HCT116 (cell line): Measurements from ENCODE around the gene METTL25B. TPM values are rescaled to one million over a fixed set of nuclear protein-coding genes. Genes with fewer than 3 reads are reported as not detected.

Experiments
- ATAC-seq: fragments of 200-7000 bp; cut with Tn5 transposase; 2 replicates; pipeline ENCODE4 v1.9.1; 2020; ENCODE audit warnings: mild to moderate bottlenecking, moderate library complexity
- BruUV-seq: library from RNA; stranded (reverse); fragments of 400-500 nt; replicated peaks from 2 replicates; lab custom pipeline; 2021; lab: Mats Ljungman, UMichigan
- CTCF ChIA-PET: fragments of 300-600 bp; sonication (Branson Sonifier 250); formaldehyde crosslinking; loops from one replicate; lab custom pipeline; 2021; ENCODE audit warnings: antibody characterized with exemption; lab: Charles Lee
- POLR2A ChIA-PET: fragments of 300-600, 350-600 bp; sonication (Branson Sonifier 250); formaldehyde crosslinking; loops from one replicate; lab custom pipeline; 2021; ENCODE audit warnings: antibody characterized with exemption; lab: Charles Lee
- RAD21 ChIA-PET, 2 experiments: fragments of 300-600 bp; sonication (Branson Sonifier 250); formaldehyde crosslinking; loops; one replicate each; lab custom pipeline; 2023; ENCODE audit warnings: low total read pairs in 2 of 2; ENCODE audit not compliant: uncharacterized antibody in 2 of 2, unreplicated experiment in 2 of 2, low non-redundant PET in 1 of 2; lab: Charles Lee
- DNase-seq: peaks from one replicate; pipeline ENCODE4 v3.0.0-alpha.2; 2010; ENCODE audit warnings: low read depth, low spot score
- H2AFZ ChIP-seq: fragments of 200-600 bp; shearing (Covaris generic), sonication (generic); 2 replicates; pipeline ENCODE4 v1.6.1; 2017; ENCODE audit warnings: low read depth, mixed run types, mixed read lengths, antibody characterized with exemption, low read length; ENCODE audit not compliant: poor library complexity, severe bottlenecking
- H3K27ac ChIP-seq: 2 replicates; pipeline ENCODE4 v1.5.1; 2012; ENCODE audit warnings: low read depth, low read length
- H3K27me3 ChIP-seq: fragments of 200-600 bp; sonication (generic); 2 replicates; pipeline ENCODE4 v1.6.1; 2016; ENCODE audit warnings: mixed run types, low read length, mixed read lengths; ENCODE audit not compliant: insufficient read depth
- H3K36me3 ChIP-seq, 2 experiments: fragments of 200-500 bp in 1 of 2; fragments of 200-600 bp in 1 of 2; sonication (Bioruptor generic) in 1 of 2; sonication (generic) in 1 of 2; 2 replicates each; pipeline versions ENCODE4 v1.5.1 to v1.6.1; 2014 to 2016; ENCODE audit warnings: low read length in 2 of 2, inconsistent platforms in 1 of 2, mixed read lengths in 1 of 2, mixed run types in 1 of 2; ENCODE audit not compliant: insufficient read depth in 2 of 2, control insufficient read depth in 1 of 2
- H3K4me1 ChIP-seq, 2 experiments: fragments of 200-600 bp in 1 of 2; sonication (generic) in 1 of 2; 2 replicates each; pipeline versions ENCODE4 v1.5.1 to v1.6.1; 2012 to 2017; ENCODE audit warnings: low read length in 2 of 2, inconsistent platforms in 1 of 2, mild to moderate bottlenecking in 1 of 2, mixed read lengths in 1 of 2, mixed run types in 1 of 2, moderate library complexity in 1 of 2; ENCODE audit not compliant: insufficient read depth in 2 of 2, control insufficient read depth in 1 of 2
- H3K4me2 ChIP-seq: fragments of 200-600 bp; sonication (generic); 2 replicates; pipeline ENCODE4 v1.6.1; 2017; ENCODE audit warnings: mixed run types, low read length, mixed read lengths
- H3K4me3 ChIP-seq, 2 experiments: fragments of 200-600 bp in 1 of 2; sonication (generic) in 1 of 2; replicated peaks in 1 of 2; 2 replicates each; pipeline ENCODE4 v1.5.1; 2011 to 2016; ENCODE audit warnings: low read length in 2 of 2, control low read depth in 1 of 2, low read depth in 1 of 2, mild to moderate bottlenecking in 1 of 2, mixed read lengths in 1 of 2, mixed run types in 1 of 2
- H3K79me2 ChIP-seq: fragments of 200-600 bp; sonication (generic); 2 replicates; pipeline ENCODE4 v1.6.1; 2017; ENCODE audit warnings: mild to moderate bottlenecking, mixed run types, low read length, moderate library complexity, mixed read lengths; ENCODE audit not compliant: insufficient read depth
- H3K9ac ChIP-seq: fragments of 200-600 bp; sonication (generic); 2 replicates; pipeline ENCODE4 v1.6.1; 2016; ENCODE audit warnings: low read length, mixed read lengths
- H3K9me2 ChIP-seq: fragments of 200-600 bp; sonication (generic), shearing (Covaris generic); 2 replicates; pipeline ENCODE4 v1.6.1; 2017; ENCODE audit warnings: mixed run types, mild to moderate bottlenecking, moderate library complexity; ENCODE audit not compliant: insufficient read depth
- H3K9me3 ChIP-seq, 2 experiments: fragments of 200-500 bp in 1 of 2; fragments of 200-600 bp in 1 of 2; sonication (Bioruptor generic) in 1 of 2; sonication (generic) in 1 of 2; 2 replicates each; pipeline ENCODE4 v1.6.1; 2014 to 2017; ENCODE audit warnings: low read length in 2 of 2, mixed read lengths in 2 of 2, inconsistent platforms in 1 of 2, low read depth in 1 of 2, mild to moderate bottlenecking in 1 of 2, mixed run types in 1 of 2, moderate library complexity in 1 of 2; ENCODE audit not compliant: control insufficient read depth in 1 of 2, insufficient read depth in 1 of 2
- H4K20me1 ChIP-seq: fragments of 200-600 bp; sonication (generic), shearing (Covaris generic); 2 replicates; pipeline ENCODE4 v1.6.1; 2017; ENCODE audit warnings: mixed run types, mild to moderate bottlenecking, moderate library complexity; ENCODE audit not compliant: insufficient read depth
- EZH2 ChIP-seq: fragments of 200-600 bp; sonication (generic); IDR thresholded peaks from 2 replicates; pipeline ENCODE4 v1.6.1; 2017; ENCODE audit warnings: antibody characterized with exemption, mixed run types
- EZH2phosphoT487 ChIP-seq: fragments of 200-600 bp; IDR thresholded peaks from 2 replicates; pipeline ENCODE4 v1.6.1; 2018; ENCODE audit warnings: antibody characterized with exemption, borderline replicate concordance
- POLR2A ChIP-seq: IDR thresholded peaks from 2 replicates; pipeline ENCODE4 v1.7.0; 2011; ENCODE audit warnings: borderline replicate concordance; ENCODE audit not compliant: insufficient read depth, insufficient read length; ENCODE audit errors: extremely low read depth
- TCF7L2 ChIP-seq: IDR thresholded peaks from 2 replicates; pipeline ENCODE4 v1.7.0; 2011; ENCODE audit warnings: borderline replicate concordance, inconsistent platforms; ENCODE audit not compliant: insufficient read depth, insufficient read length; ENCODE audit errors: extremely low read depth
- ZFX ChIP-seq: fragments of 450-650 bp; IDR thresholded peaks from 2 replicates; pipeline ENCODE4 v1.6.1; 2017
- intact Hi-C: fragments of 100-400 bp; cut with micrococcal nuclease; formaldehyde crosslinking; loops from 2 replicates; pipeline ENCODE4 v1.10.0; 2022
- total RNA-seq: library from RNA; stranded (reverse); gene quantifications from one replicate; pipeline ENCODE4 v1.2.1, GENCODE V29; 2021; ENCODE audit not compliant: unreplicated experiment

Gene METTL25B
- total RNA-seq, 1 experiment from 2014 or later: 36.5 TPM

DNA sequence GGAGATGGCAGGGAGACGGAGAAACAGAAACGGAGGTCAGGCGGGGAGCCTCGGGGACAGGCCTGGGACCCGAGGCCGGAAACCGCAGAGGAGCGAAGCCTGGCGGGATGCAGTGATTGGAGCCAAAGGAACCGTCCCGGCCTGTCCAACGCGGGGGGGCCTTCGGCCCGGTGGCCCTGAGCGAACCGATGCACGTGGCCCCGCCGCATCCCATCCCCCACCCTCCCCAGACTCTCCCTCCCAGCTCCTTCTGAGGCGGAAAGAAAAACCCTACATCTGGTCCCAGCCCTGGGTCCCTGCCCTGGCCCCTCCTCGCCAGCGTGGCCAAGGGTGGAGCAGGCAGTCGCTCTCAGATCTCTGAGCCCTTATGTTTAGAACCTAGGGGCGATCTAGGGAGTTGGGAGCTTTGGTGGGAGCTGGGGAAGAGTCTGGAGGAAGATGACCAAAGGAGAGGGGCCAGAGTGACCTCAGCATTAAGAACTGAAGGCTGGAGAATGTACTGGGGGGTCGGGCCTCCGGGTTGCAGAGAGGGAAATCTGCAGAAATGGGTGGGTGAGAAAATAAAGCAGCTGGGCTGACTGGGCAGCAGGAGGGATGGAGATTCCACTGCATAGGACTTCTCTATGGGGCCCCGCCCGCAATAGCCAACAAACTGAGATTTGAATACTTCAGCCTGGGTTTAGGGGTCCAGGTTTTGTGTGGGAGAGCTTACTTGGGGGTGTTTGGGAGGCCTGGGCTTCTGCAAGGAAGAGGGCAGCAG lies 21.4 kb upstream of the METTL25B start:
- DNase-seq: no peak
- H3K9me2 ChIP-seq: no peaks in the 10 kb centered on the region
- intact Hi-C loops: loop anchor here (1.0 kb wide), 1 partner anchor 18 kb away; no protein-coding TSS in a partner anchor
- CTCF ChIA-PET: interaction anchor here (0.6 to 14.7 kb wide), 18 partner anchors 9 to 153 kb away, joined by 3 to 310 read pairs (median 7); partner anchors contain the start of genes ISG20L2, METTL25B, NES and NTRK1
- peak overlapping the region; percentile 62 to 63 for H3K4me3 ChIP-seq
- peaks cover 0 to 2% of the 10 kb centered on the region in 2 experiments; a peak in 1 of 4 replicates for H3K36me3 ChIP-seq
- H3K27me3 ChIP-seq: no peaks in the 10 kb centered on the region
- H3K9ac ChIP-seq: peak overlapping the region; percentile 80
- peaks cover 79 to 89% of the 10 kb centered on the region in 2 experiments for H3K4me1 ChIP-seq
- peak; percentile 7 for TF ChIP-seq TCF7L2
- TF ChIP-seq ZFX: peak; percentile 31; the same call in 1 of the 2 replicates
- no peak for TF ChIP-seq EZH2
- TF ChIP-seq, all 23 proteins: peak for 2
- H3K27ac ChIP-seq: peak overlapping the region; percentile 89
- peak; percentile 20 for ATAC-seq
- no peaks in the 10 kb centered on the region for H4K20me1 ChIP-seq
- no peak overlapping the region for H2AFZ ChIP-seq
- no TSS peak for BruUV-seq
- POLR2A ChIA-PET: interaction anchor here (0.9 to 6.4 kb wide), 9 partner anchors 9 to 80 kb away, joined by 3 to 87 read pairs (median 10); partner anchors contain the start of genes ISG20L2 and METTL25B
- RAD21 ChIA-PET: interaction anchor here (0.7 to 3.5 kb wide), 8 partner anchors 14 to 30 kb away, joined by 3 to 45 read pairs (median 11); no protein-coding TSS in a partner anchor
- H3K79me2 ChIP-seq: peaks cover 24% of the 10 kb centered on the region
- H3K9me3 ChIP-seq: no peaks in the 10 kb centered on the region
- H3K4me2 ChIP-seq: peak overlapping the region; percentile 85

DNA sequence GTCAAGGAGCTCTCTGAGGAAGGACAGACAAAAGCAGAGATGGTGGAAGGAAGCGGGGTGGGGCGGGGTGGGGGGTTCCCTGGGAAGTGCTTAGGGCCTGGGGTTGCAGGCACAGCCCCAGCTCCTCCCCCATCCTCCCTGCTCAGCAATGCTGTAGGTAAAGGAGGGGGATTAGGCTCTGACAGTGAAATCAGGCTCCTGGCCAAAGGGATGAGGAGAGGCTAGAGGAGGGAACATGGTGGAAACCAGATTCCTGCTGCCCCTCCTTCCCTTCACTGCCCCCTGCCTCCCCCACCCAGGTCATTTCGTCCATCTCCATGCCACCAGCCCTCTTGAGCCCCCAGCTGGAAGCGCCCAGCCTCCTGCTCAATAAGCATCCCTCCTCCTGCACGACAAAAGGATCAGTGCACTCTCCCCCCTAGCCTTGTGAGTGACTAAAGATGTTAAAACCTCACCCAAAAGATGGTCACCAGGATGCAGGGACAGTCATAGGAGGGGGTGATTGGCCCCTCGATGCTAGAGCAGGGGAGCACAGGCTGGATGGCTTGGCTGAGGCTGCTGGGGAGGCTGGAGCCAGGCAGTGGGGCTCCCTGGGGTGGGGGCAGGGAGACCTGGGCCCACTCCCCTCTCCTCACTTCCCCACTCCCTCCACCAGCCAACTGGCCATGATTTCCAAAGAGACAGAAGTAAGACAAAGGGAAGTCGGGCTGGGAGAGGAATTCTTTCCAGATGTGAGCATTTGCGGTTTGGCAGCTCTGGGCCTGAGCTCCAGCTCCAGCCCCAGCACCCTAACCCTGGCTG lies 20.7 kb upstream of the METTL25B start:
- H3K9me3 ChIP-seq: no peaks in the 10 kb centered on the region
- H3K4me3 ChIP-seq: no peak overlapping the region
- peaks cover 87 to 97% of the 10 kb centered on the region in 2 experiments for H3K4me1 ChIP-seq
- BruUV-seq: no TSS peak
- POLR2A ChIA-PET: interaction anchor here (0.9 to 6.4 kb wide), 5 partner anchors 10 to 18 kb away, joined by 3 to 87 read pairs (median 5); no protein-coding TSS in a partner anchor
- peak overlapping the region; percentile 80 for H3K9ac ChIP-seq
- RAD21 ChIA-PET: interaction anchor here (0.9 to 3.5 kb wide), 5 partner anchors 16 to 19 kb away, joined by 3 to 45 read pairs (median 9); no protein-coding TSS in a partner anchor
- no peak for DNase-seq
- no peak for TF ChIP-seq TCF7L2
- TF ChIP-seq POLR2A: no peak
- no peak for TF ChIP-seq EZH2phosphoT487
- H3K4me2 ChIP-seq: peak overlapping the region; percentile 85
- H4K20me1 ChIP-seq: no peaks in the 10 kb centered on the region
- ATAC-seq: no peak
- H3K9me2 ChIP-seq: no peaks in the 10 kb centered on the region
- H3K27ac ChIP-seq: peak overlapping the region; percentile 66
- no peak overlapping the region for H2AFZ ChIP-seq
- intact Hi-C loops: no loop called here
- peaks cover 23% of the 10 kb centered on the region for H3K79me2 ChIP-seq
- no peaks in the 10 kb centered on the region for H3K27me3 ChIP-seq
- CTCF ChIA-PET: interaction anchor here (0.9 to 14.7 kb wide), 7 partner anchors 9 to 153 kb away, joined by 3 to 310 read pairs (median 9); partner anchors contain the start of genes ISG20L2, METTL25B and NTRK1
- peaks cover 0 to 2% of the 10 kb centered on the region in 2 experiments; a peak in 1 of 4 replicates for H3K36me3 ChIP-seq
